ENCODE data around the gene SETD1B.

SETD1B gene

DNA sequence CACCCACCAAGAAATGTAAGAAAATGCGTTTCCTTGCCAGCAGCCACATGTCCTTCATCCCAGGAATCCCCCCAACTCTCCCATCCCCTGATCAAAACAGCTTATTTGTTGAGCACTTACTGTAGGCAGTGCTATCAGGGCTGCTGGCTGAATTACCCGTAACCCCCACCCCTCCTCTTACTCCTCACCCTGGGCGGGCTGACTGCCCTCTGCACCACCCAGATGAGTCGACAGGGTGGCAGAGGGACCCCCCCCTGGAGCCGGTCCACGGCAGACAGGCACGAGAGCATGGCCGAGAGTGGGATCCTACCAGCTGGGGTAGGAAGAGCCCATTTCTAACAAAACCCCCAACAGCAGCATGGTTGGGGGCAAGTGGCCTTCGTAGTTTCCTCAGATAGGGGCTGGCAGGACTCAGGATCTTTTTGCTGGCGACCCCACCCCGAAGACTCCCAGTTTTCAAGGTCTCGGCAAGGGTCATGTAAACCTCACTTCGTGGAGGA lies 9.2 kb upstream of the SETD1B start:
- FAIRE-seq (no peak), DNase-seq (ENCODE audit: insufficient read length, low spot score) (no peak)

GRCh38 chr12:121795034-121795968 lies 8.5 kb upstream of the SETD1B start:
- FAIRE-seq (no peak), DNase-seq (ENCODE audit: insufficient read length, low spot score) (peak; percentile 85)

DNA sequence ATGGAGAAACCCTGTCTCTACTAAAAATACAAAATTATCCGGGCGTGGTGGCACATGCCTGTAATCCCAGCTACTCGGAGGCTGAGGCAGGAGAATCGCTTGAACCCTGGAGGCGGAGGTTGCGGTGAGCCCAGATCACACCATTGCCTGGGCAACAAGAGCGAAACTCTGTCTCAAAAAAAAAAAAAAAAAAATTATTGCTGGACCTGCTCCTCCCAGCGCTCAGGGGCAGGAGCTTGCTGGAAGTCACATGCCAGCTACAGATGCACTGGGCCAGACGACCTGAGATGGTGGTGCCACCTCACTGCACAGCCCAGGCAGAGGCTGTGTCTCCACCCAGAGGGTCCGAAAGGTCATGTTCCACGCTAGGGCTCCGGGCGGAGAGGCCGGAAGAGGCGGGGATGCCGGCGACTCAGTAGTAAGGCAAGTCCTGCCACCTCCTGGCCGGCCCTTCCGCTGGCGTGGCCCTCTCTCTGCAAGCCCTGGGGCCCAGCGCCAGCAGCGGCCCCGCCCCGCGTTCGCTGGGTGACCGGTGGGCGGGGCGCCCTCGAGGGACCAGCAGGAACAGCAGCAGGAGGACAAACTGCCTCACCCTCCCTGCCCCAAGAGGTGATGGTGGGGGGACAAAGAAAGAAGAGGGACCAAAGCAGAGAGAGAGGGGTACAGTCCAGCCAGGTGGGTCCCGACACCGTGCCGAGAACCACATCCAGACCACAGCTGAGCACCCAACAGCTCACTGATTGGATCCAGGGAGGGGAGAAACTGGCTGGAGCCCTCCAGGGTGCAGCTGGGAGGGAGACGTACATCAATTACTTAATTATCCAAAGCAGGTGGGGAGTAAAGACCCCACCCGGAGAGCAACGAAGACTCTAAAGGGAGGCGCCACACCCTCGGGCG lies 6.7 kb upstream of the SETD1B start:
- DNase-seq (ENCODE audit: insufficient read length, low spot score) (peak; percentile 87), FAIRE-seq (peak; percentile 55)

DNA sequence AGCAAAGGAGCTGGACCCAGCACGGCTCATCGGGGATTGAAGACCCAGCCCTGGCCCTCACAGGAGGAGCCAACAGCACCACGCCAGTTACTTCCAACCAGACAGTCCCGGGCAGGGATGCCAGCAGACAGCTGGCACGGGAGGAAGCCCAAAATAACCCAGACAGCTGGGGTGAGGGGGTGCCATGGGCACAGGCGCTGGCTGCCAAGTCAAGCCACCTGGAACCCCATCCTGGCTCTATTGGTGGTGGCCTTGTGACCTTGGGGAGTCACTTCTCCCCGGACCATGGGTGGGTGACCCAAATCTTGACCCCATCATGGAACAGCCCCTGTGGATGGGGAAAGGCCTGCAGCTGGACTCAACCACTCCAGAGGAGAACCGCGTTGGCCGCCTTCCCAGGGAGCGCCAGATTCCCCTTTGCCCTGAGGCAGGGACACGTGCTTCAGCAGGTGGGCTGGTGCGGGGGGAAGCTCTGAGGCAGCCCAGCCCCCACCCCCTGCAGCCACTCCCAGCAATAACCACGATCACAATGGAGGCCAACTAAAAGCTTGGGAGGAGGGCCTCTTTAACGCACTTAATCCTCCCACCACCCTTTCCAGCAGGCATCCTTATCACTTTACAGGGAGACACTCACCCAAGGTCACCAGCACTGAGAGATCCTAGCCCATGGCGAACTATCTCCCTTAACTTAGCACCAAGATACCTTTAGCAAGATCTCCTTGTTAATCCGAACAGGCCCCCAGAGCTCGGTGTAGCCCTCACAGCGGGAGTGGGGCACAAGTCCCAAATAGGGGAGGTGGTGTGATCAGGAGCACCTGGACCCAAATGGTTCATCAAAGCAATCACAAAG lies 5.6 kb upstream of the SETD1B start:
- DNase-seq (ENCODE audit: insufficient read length, low spot score) (no peak), FAIRE-seq (no peak)

DNA sequence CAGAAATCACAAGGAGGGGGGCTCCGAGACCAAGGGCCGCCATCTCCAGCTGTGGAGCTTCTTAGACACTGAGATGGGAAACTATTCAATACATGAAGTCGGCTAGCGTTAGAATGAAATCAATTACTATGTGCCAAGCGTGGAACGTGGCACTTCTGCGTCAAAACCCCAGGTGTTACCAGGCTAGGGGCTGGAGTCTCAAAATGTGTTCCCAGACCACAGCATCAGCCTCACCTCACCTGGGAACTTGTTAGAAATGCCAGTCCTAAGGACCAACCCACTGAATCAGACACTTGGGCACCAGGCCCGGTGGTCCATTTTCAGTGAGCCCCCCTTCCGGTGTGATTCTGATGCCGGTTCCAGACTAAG lies 5.0 kb upstream of the SETD1B start:
- DNase-seq (ENCODE audit: insufficient read length, low spot score) (no peak), FAIRE-seq (no peak)

- peak; percentile 77 for DNase-seq (ENCODE audit: insufficient read length, low spot score)
- FAIRE-seq = no peak
Observed at GRCh38 chr12:121799156-121799841, 4.5 kb upstream of the SETD1B start.

GRCh38 chr12:121799842-121800693 lies 3.7 kb upstream of the SETD1B start:
- peak; percentile 73 for DNase-seq (ENCODE audit: insufficient read length, low spot score)
- no peak for FAIRE-seq

DNA sequence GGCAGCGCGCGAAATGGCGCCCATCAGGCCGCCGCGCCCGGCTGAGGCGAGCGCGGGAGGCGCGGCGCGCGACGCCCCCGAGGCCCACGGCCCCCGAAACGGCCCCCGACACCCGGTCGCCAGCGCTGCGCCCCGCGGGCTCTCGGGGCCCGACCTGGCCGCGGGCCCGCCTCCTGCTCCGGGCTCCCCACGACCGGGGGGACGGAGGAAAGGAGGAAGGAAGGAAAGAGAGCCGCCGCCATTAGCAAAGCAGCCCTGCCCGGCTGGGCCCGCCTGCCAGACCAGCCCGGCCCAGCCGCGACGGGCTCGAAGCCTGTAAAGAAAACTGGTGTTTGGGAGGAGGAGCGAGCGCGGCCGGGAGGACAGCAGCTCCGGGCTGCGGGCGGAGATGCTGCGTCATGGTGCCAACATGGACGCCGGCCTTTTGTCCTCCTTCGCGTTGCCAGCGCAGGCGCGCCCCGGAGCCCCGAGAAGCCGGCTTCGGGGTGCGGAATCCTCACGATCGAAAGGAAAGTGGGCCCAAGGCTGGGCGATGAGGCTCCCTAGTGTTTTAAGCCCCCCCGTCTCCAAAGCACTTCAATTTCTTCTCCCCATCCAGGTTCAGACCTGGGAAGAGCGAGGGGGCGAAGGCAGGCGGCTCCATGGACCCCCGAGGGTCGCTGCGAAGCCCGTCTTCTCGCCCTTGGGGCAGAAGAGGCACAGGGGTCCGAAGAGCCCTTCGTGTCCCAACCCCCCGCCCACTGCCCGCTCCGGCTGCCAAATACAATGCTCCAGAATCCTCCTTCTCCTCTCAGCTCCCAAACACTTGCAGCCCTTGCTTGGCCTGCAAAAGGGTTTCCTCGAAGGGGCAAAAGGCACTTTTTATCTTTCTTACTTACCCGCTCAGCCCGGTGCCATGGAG lies 2.9 kb upstream of the SETD1B start:
- FAIRE-seq = no peak

GRCh38 chr12:121801595-121802484 lies 2.0 kb upstream of the SETD1B start:
- no peak for DNase-seq (ENCODE audit: insufficient read length, low spot score)
- FAIRE-seq = no peak

More for the DNA sequence above, 2.9 kb upstream of the SETD1B start:
- no peak for DNase-seq (ENCODE audit: insufficient read length, low spot score)

DNA sequence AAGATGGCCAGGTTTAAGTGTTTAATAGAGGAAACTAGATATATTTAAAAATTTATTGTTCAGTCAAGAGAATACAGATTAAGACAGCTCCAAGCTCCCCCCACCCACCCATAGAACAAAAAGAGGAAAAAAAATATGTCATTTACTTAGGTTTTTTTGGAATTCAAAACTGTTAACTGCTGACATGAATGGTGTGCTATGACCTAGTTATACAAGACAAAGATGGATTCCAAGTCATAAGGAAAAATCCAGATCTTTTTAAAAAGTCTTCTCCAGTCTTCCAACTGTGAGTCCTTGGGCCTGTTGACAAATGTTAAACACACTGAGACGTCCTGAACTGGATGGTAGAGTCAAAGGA lies 1.3 kb upstream of the SETD1B start:
- DNase-seq (ENCODE audit: insufficient read length, low spot score) (no peak), FAIRE-seq (no peak)

- no peak for FAIRE-seq
- peak; percentile 93 for DNase-seq (ENCODE audit: insufficient read length, low spot score)
Observed at GRCh38 chr12:121802843-121803698, 738 bp upstream of the SETD1B start.

GRCh38 chr12:121804417-121805111 lies 755 bp downstream of the SETD1B start:
- no peak for DNase-seq (ENCODE audit: insufficient read length, low spot score)
- no peak for FAIRE-seq

- no peak for FAIRE-seq
- no peak for DNase-seq (ENCODE audit: insufficient read length, low spot score)
Observed at GRCh38 chr12:121805171-121806008, 1.6 kb downstream of the SETD1B start.

- DNase-seq (ENCODE audit: insufficient read length, low spot score) = no peak
- no peak for FAIRE-seq
Observed at GRCh38 chr12:121806009-121806545, 2.3 kb downstream of the SETD1B start.
